Astrocyte (in vitro differentiated cells and primary cell): ENCODE measurements around the gene TOR1AIP1. TPM values are rescaled to one million over a fixed set of nuclear protein-coding genes. Genes with fewer than 3 reads are reported as not detected.
A peak's percentile ranks its signal among the peaks of the same experiment; 100 is the strongest.

Source experiments
- DNase-seq: peaks from one replicate; pipeline ENCODE4 v3.0.0-alpha.2; 2010; ENCODE audit warnings: low read depth
- FAIRE-seq: peaks from 2 replicates; lab custom pipeline; 2011; peaks lifted over from hg19 to GRCh38; lab: Jason Lieb, UNC
- H2AFZ ChIP-seq: 2 replicates; pipeline ENCODE4 v1.6.0; 2012; ENCODE audit warnings: low read depth, low read length, inconsistent platforms
- H3K27ac ChIP-seq: 2 replicates; pipeline ENCODE4 v1.5.1; 2011; ENCODE audit warnings: low read depth, low read length, inconsistent platforms
- H3K27me3 ChIP-seq: 2 replicates; pipeline ENCODE4 v1.6.0; 2011; ENCODE audit warnings: low read length, inconsistent platforms; ENCODE audit not compliant: insufficient read depth
- H3K36me3 ChIP-seq: 2 replicates; pipeline ENCODE4 v1.5.1; 2011; ENCODE audit warnings: low read length, inconsistent platforms; ENCODE audit not compliant: insufficient read depth
- H3K4me1 ChIP-seq: 2 replicates; pipeline ENCODE4 v1.5.1; 2011; ENCODE audit warnings: low read length, inconsistent platforms; ENCODE audit not compliant: insufficient read depth
- H3K4me2 ChIP-seq: 2 replicates; pipeline ENCODE4 v1.6.0; 2012; ENCODE audit warnings: low read length, inconsistent platforms
- H3K4me3 ChIP-seq: 2 replicates; pipeline ENCODE4 v1.5.1; 2011; ENCODE audit warnings: low read depth, mild to moderate bottlenecking, low read length, inconsistent platforms; ENCODE audit not compliant: insufficient read depth
- H3K79me2 ChIP-seq: 2 replicates; pipeline ENCODE4 v1.6.0; 2012; ENCODE audit warnings: mild to moderate bottlenecking, low read length, inconsistent platforms; ENCODE audit not compliant: insufficient read depth
- H3K9ac ChIP-seq: 2 replicates; pipeline ENCODE4 v1.6.0; 2012; ENCODE audit warnings: mild to moderate bottlenecking, low read length, inconsistent platforms
- H3K9me3 ChIP-seq: 2 replicates; pipeline ENCODE4 v1.5.1; 2012; ENCODE audit warnings: low read depth, mild to moderate bottlenecking, low read length, inconsistent platforms; ENCODE audit not compliant: insufficient read depth
- H4K20me1 ChIP-seq: 2 replicates; pipeline ENCODE4 v1.6.0; 2012; ENCODE audit warnings: low read length, inconsistent platforms; ENCODE audit not compliant: insufficient read depth
- H3K27ac Mint-ChIP-seq: one replicate; pipeline ENCODE4 v1.8.0; 2021; ENCODE audit warnings: mild to moderate bottlenecking, mixed read lengths; ENCODE audit not compliant: unreplicated experiment
- H3K27me3 Mint-ChIP-seq: one replicate; pipeline ENCODE4 v1.8.0; 2021; ENCODE audit warnings: low read depth, mixed read lengths; ENCODE audit not compliant: unreplicated experiment
- H3K36me3 Mint-ChIP-seq: one replicate; pipeline ENCODE4 v1.8.0; 2021; ENCODE audit warnings: low read depth, mixed read lengths; ENCODE audit not compliant: unreplicated experiment
- H3K4me1 Mint-ChIP-seq: one replicate; pipeline ENCODE4 v1.8.0; 2021; ENCODE audit warnings: low read depth, mixed read lengths; ENCODE audit not compliant: unreplicated experiment
- H3K4me3 Mint-ChIP-seq: one replicate; pipeline ENCODE4 v1.8.0; 2021; ENCODE audit warnings: mild to moderate bottlenecking, moderate library complexity, mixed read lengths; ENCODE audit not compliant: unreplicated experiment
- H3K9me3 Mint-ChIP-seq: one replicate; pipeline ENCODE4 v1.8.0; 2021; ENCODE audit warnings: mild to moderate bottlenecking, mixed read lengths; ENCODE audit not compliant: unreplicated experiment
- CTCF ChIP-seq: IDR thresholded peaks from 2 replicates; pipeline ENCODE4 v1.5.1; 2011; ENCODE audit warnings: low read depth, mild to moderate bottlenecking, inconsistent platforms, low read length, moderate library complexity; ENCODE audit not compliant: insufficient read depth
- EZH2 ChIP-seq: IDR thresholded peaks from 2 replicates; pipeline ENCODE4 v1.6.1; 2012; ENCODE audit warnings: mild to moderate bottlenecking, low read length, inconsistent platforms; ENCODE audit not compliant: insufficient read depth
- total RNA-seq: library from RNA; stranded (reverse); gene quantifications from 2 replicates; pipeline ENCODE4 v1.2.1, GENCODE V29; 2021

The TOR1AIP1 gene
- total RNA-seq, 1 donor from 2014 or later = 37.4 TPM

DNA sequence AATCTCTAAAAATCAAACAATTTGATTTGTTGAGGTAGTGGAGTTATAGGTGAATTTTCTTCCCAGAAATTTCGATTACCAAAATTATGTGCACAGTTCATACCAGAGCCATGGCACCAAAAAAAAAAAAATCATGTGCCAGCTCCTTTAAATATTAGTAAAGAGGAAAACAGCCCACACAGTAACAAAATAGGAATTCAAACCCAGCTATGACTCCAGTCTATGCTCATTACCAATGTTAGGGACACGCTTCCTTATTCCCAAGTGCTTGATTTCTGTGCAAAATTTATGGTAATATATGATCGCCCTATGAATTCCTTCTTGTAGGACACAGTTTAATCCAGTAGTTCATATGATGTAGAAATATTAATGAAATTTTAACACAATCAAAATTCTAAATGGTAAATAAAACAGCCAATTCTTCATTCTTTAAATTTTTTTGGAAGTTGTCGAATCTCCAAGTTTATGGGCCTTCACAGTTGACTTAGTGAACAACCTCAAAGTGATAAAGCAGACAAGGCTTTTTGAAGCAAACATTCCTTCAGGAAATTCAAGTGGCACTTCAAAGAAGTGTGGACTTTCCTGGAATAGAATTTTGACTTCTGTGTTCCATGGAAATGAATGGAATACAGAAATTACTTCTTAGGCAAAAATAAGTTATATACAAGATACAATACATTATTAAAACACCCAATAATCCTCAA, 6.3 kb upstream of the TOR1AIP1 start:
- Mint-ChIP-seq H3K27me3 (no peaks in the 10 kb centered on the region), H3K27ac (no peak overlapping the region), H3K36me3 (peaks cover 12% of the 10 kb centered on the region), H3K4me3 (peak overlapping the region; percentile 97), H3K4me1 (peaks cover 22% of the 10 kb centered on the region), H3K9me3 (no peaks in the 10 kb centered on the region)
- H4K20me1 ChIP-seq = peaks cover 64% of the 10 kb centered on the region
- no peak overlapping the region for H3K9ac ChIP-seq
- no peak overlapping the region for H2AFZ ChIP-seq
- FAIRE-seq = no peak
- peak overlapping the region; percentile 87 for H3K4me2 ChIP-seq
- H3K79me2 ChIP-seq = peaks cover 75% of the 10 kb centered on the region
- H3K4me1 ChIP-seq = peaks cover 11% of the 10 kb centered on the region
- no peaks in the 10 kb centered on the region for H3K27me3 ChIP-seq
- peaks cover 9% of the 10 kb centered on the region for H3K36me3 ChIP-seq
- peak; percentile 21 for DNase-seq
- no peak overlapping the region for H3K27ac ChIP-seq
- TF ChIP-seq EZH2 (no peak), CTCF (no peak)
- peak overlapping the region; percentile 80 for H3K4me3 ChIP-seq
- no peaks in the 10 kb centered on the region for H3K9me3 ChIP-seq

DNA sequence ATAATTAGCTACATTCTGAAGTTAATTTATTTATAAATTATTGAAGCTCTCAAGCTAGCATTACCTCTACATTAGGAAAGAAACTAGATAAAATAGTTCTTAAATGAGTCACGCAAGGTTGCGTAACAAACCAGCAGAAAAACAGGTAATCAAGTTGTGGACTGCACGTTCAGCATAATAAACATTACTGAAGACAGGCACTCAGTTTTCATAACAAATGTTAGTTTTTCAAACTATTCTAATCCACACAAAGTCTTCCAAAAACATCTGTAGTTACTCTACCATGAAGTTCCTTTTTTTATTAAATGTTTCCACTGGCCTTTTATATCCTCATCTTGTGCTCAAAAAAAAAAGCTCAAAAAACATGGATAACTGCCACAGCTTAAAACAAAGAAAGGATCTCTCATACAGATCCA, 5.8 kb upstream of the TOR1AIP1 start:
- Mint-ChIP-seq H3K27me3 (no peaks in the 10 kb centered on the region), H3K4me1 (peaks cover 22% of the 10 kb centered on the region), H3K36me3 (peaks cover 12% of the 10 kb centered on the region), H3K4me3 (peak overlapping the region; percentile 97), H3K27ac (peak overlapping the region; percentile 18), H3K9me3 (no peaks in the 10 kb centered on the region)
- H3K9me3 ChIP-seq = no peaks in the 10 kb centered on the region
- H3K4me2 ChIP-seq = peak overlapping the region; percentile 87
- H3K79me2 ChIP-seq = peaks cover 69% of the 10 kb centered on the region
- peak; percentile 47 for DNase-seq
- TF ChIP-seq CTCF = no peak
- no peak for TF ChIP-seq EZH2
- no peak for FAIRE-seq
- peak overlapping the region; percentile 80 for H3K4me3 ChIP-seq
- peak overlapping the region; percentile 85 for H3K9ac ChIP-seq
- H4K20me1 ChIP-seq = peaks cover 59% of the 10 kb centered on the region
- no peaks in the 10 kb centered on the region for H3K27me3 ChIP-seq
- H3K4me1 ChIP-seq = peaks cover 14% of the 10 kb centered on the region
- H3K36me3 ChIP-seq = peaks cover 9% of the 10 kb centered on the region
- no peak overlapping the region for H3K27ac ChIP-seq
- H2AFZ ChIP-seq = no peak overlapping the region
